NCI-H82 treated with DMSO at 0.1 percent for 48 hours (cell line): ENCODE data around the gene LY6G6D.

Source experiments
- DNase-seq: peaks from one replicate; lab custom pipeline; 2025; ENCODE audit not compliant: unreplicated experiment; lab: John Stamatoyannopoulos, UW

LY6G6D gene

GRCh38 chr6:31762356-31762755 is 47.2 kb downstream of the LY6G6D start, which contains the start of gene SAPCD1:
Gene SAPCD1 (plus strand): TSS chr6:31762656. CDS start chr6:31763055, 399 bp downstream.
- no peak for DNase-seq

- no peak for DNase-seq
These were observed 47.9 kb downstream of the LY6G6D start for GRCh38 chr6:31762878-31763618.

DNA sequence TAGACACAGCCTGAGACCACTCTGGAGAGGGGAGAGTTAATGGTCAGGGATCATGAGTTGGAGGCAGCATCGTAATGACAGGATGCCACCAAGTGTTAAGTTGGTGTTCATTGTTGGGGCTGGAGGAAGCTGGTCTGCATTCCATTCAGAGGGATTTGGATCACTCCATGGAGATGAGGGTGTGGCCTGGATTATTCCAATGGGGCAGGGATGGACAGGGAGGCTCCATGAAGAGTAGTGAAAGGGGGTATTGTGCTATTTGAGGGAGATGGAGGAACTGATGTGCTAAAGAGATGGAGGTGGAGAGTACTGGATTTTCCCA is 48.4 kb downstream of the LY6G6D start:
- DNase-seq = peak; percentile 25

DNA sequence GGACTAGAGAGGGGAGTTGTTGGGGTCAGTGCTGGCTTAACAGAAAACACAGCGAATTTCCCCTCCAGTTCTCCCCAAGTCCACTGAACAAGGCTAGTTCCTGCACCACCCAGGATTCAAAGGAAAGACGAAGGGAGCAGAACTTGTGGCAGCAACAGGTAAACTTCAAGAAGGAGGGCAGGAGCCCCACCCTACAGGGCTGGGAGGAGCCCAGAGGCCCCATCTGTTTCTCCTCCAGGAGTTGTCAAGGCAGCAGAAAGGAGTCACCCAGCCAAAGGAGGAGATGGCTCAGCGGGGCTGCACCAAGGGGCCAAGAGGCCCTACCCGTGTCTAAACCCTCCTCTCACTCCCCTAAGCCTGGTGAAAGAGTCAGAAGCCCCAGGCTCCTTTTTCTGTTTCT is 49.0 kb downstream of the LY6G6D start:
- no peak for DNase-seq

- no peak for DNase-seq
These were observed 50.4 kb downstream of the LY6G6D start for GRCh38 chr6:31765559-31765909.

- DNase-seq = peak; percentile 46
These were observed 51.0 kb downstream of the LY6G6D start for GRCh38 chr6:31765910-31766794.

DNA sequence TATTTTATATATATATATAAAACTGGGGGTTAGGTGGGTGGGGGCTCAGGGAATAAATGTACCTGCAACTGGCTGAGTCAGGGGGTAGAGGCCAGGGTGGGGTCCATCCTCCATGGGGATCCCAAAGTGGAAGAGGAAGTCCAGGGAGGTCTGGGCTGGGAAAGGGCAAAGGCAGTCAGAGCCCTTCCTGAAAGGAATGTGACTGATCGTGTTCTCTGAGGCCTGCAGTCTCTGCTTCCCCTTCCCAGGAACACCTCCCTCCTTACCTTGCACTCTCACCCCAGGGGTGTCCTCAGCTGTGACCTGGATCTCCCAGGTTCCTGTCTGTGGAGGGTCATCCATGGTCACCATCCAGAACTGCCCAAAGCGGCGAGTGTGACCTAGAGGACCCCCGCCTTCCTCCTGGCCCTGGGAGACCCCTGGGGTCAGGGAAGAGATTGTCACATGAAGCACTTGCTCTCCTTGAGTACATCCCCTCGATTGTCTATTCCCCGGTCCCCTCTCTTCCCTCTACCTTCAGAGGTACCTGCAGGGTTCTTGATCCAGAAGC is 52.0 kb downstream of the LY6G6D start:
- no peak for DNase-seq
